GM19328 (cell line): ENCODE results near the gene GADD45GIP1.

Experiments used
- ATAC-seq: cut with Tn5 transposase; IDR thresholded peaks from one replicate; pipeline ENCODE4 v1.9.1; 2021; ENCODE audit warnings: mild to moderate bottlenecking, moderate library complexity; ENCODE audit not compliant: unreplicated experiment

The GADD45GIP1 gene

DNA sequence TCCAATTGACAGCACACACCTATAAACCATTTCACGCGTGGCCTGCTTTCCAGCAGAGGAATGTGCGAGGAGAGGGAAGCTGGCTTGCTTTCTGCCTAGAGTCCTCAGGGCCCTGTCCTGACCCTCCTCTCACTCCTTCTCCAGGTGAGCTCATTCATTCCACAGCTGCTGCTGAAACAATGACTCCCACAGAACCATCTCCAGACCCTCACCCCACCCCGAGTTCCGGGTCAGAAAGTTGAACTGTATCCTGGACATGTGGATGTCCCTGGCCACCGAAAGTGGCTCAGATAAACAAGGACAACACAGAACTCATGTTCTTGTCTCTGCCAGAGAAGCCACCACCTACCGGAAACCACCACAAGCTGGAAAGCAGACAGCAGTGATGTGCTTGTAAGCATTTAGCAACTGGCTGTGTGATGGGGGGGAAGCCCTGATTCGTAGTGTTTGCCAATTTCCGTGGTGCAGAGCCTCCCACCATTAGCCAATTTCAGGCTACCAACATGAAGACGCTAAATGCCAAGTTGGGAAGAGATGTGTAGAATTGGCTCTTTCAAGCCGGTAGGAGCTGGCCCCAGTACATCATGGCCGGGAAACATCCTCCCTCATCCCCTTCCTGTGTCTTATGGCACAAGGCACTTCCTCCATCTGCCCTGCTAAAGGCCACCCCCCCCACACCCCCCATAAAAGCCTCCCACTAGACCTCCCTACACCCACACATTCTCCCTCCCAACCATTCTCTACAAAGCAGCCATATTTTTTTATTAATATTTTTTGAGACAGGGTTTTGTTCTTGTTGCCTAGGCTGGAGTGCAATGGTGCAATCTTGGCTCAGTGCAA, 43.0 kb downstream of the GADD45GIP1 start:
- no peak for ATAC-seq

DNA sequence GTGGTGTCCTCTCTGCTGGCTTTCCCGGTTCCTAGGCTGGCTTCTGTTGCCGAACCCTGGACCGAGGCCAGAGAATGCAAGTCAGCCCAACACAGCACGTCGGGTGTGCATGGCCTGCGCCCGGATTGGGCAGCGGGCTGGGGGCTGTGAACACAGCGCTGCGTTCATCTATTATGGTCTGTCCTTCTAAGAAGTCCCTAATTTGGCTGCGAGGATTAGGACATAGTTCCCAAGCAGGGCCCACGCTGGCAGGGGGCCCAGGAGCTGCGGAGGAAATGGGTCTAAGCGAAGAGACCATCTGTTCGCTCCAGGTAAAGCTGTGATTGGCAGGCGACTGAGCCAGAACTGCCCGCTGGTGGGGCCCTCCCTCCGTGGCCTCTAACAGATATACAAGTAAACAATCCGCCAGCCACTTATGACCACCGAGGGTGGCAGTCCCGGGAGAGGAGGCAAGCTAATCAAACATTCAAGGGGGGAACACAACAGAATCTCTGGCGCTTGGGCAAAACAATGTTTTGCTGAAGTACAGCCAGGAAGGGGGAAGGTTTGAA, 43.9 kb downstream of the GADD45GIP1 start:
- ATAC-seq, result no peak

DNA sequence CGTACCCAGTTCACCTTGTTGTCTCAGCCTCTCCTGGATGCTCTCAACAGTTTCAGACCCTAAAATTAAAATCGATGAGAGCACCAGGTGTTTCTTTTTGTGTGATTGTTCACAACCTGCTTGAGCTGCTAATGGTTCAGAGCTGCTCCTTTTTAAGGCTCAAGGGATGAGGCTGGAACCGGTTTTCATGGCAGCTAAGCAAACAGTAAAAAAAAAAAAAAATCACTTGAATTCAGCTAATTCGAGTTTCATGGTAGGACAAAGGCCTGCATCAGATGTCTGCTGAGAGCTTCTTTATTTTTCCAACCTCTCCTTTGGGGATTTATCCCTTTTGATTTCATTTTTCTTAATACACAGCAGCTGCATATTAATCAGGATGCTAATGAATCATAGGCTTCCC, 44.5 kb downstream of the GADD45GIP1 start:
- ATAC-seq, result no peak

DNA sequence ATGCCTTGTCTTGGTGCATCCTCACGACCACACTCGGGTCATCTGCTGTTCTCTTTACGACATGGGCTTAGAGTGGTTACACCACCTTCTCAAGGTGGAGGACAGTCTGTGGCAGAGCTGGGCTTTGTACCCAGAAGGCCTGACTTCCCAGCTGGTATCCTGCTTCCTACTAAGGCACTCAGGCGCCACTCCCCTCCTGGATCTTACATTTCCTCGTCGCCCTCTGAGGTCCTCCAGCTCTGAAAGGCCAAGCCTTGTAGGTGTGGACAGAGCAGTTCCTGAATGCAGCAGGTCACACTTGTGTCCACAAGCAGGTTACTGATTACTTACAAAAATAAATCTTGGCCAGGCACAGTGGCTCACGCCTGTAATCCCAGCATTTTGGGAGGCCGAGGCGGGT, 49.9 kb downstream of the GADD45GIP1 start:
- no peak for ATAC-seq
